Ishikawa (cell line): ENCODE data around the gene ELMO3.

Experiments used
- CEBPB ChIP-seq: IDR thresholded peaks from 2 replicates; pipeline ENCODE4 v1.6.1; 2012
- CREB1 ChIP-seq: IDR thresholded peaks from 2 replicates; pipeline ENCODE4 v1.6.1; 2012; ENCODE audit warnings: low read depth
- EGR1 ChIP-seq: IDR thresholded peaks from 2 replicates; pipeline ENCODE4 v1.6.1; 2012
- EP300 ChIP-seq: IDR thresholded peaks from 2 replicates; pipeline ENCODE4 v1.6.1; 2012; ENCODE audit warnings: borderline replicate concordance
- FOXM1 ChIP-seq: IDR thresholded peaks from 2 replicates; pipeline ENCODE4 v1.6.1; 2012; ENCODE audit warnings: low read depth, borderline replicate concordance
- MAX ChIP-seq: IDR thresholded peaks from 2 replicates; pipeline ENCODE4 v1.6.1; 2012
- NFIC ChIP-seq: IDR thresholded peaks from 2 replicates; pipeline ENCODE4 v1.6.1; 2012
- RAD21 ChIP-seq: IDR thresholded peaks from 2 replicates; pipeline ENCODE4 v1.6.1; 2012; ENCODE audit warnings: low read depth
- TAF1 ChIP-seq: IDR thresholded peaks from 2 replicates; pipeline ENCODE4 v1.6.1; 2012; ENCODE audit warnings: low read depth, mild to moderate bottlenecking
- TCF12 ChIP-seq: IDR thresholded peaks from 2 replicates; pipeline ENCODE4 v1.6.1; 2012; ENCODE audit warnings: low read depth
- TEAD4 ChIP-seq: IDR thresholded peaks from 2 replicates; pipeline ENCODE4 v1.6.1; 2012
- USF1 ChIP-seq: IDR thresholded peaks from 2 replicates; pipeline ENCODE4 v1.6.1; 2012
- YY1 ChIP-seq: IDR thresholded peaks from 2 replicates; pipeline ENCODE4 v1.6.1; 2012; ENCODE audit warnings: low read depth
- ZBTB7A ChIP-seq: IDR thresholded peaks from 2 replicates; pipeline ENCODE4 v1.6.1; 2012; ENCODE audit warnings: low read depth
- TF ChIP-seq, protein P1 (sequence below): IDR thresholded peaks from 2 replicates; pipeline ENCODE4 v1.6.1; 2012; ENCODE audit warnings: low read depth, mild to moderate bottlenecking

ELMO3 gene

GRCh38 chr16:67199011-67199807 is at the start of gene ELMO3:
Gene ELMO3, plus strand, starts transcription at chr16:67199131. Its CDS starts 196 bp downstream, at chr16:67199327.
- TF ChIP-seq CREB1 (no peak), EP300 (0 out of 2 replicates have a peak, but pooled peaks have one; percentile 20), USF1 (0 out of 2 replicates have a peak, but pooled peaks have one; percentile 13), YY1 (no peak), NFIC (no peak), RAD21 (peak; percentile 7; the same call in 1 of the 2 replicates), CEBPB (no peak), FOXM1 (no peak), TEAD4 (no peak), ZBTB7A (no peak), TCF12 (peak; percentile 53; the same call in 1 of the 2 replicates), MAX (peak; percentile 37), EGR1 (no peak), TAF1 (peak; percentile 44; the same call in 1 of the 2 replicates)
- TF ChIP-seq, protein P1, sequence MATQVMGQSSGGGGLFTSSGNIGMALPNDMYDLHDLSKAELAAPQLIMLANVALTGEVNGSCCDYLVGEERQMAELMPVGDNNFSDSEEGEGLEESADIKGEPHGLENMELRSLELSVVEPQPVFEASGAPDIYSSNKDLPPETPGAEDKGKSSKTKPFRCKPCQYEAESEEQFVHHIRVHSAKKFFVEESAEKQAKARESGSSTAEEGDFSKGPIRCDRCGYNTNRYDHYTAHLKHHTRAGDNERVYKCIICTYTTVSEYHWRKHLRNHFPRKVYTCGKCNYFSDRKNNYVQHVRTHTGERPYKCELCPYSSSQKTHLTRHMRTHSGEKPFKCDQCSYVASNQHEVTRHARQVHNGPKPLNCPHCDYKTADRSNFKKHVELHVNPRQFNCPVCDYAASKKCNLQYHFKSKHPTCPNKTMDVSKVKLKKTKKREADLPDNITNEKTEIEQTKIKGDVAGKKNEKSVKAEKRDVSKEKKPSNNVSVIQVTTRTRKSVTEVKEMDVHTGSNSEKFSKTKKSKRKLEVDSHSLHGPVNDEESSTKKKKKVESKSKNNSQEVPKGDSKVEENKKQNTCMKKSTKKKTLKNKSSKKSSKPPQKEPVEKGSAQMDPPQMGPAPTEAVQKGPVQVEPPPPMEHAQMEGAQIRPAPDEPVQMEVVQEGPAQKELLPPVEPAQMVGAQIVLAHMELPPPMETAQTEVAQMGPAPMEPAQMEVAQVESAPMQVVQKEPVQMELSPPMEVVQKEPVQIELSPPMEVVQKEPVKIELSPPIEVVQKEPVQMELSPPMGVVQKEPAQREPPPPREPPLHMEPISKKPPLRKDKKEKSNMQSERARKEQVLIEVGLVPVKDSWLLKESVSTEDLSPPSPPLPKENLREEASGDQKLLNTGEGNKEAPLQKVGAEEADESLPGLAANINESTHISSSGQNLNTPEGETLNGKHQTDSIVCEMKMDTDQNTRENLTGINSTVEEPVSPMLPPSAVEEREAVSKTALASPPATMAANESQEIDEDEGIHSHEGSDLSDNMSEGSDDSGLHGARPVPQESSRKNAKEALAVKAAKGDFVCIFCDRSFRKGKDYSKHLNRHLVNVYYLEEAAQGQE: no peak

- no peak for TF ChIP-seq CREB1
- TF ChIP-seq EGR1: no peak
- no peak for TF ChIP-seq CEBPB
- no peak for TF ChIP-seq USF1
- TF ChIP-seq EP300: no peak
- TF ChIP-seq TEAD4: no peak
- TF ChIP-seq FOXM1: no peak
- TF ChIP-seq, protein P1: no peak
- TF ChIP-seq TCF12: no peak
- no peak for TF ChIP-seq TAF1
- no peak for TF ChIP-seq RAD21
- TF ChIP-seq NFIC: no peak
- no peak for TF ChIP-seq YY1
These were observed 49.5 kb upstream of the ELMO3 start for GRCh38 chr16:67149276-67150046.

- TF ChIP-seq NFIC (no peak), EGR1 (peak; percentile 42; the same call in 1 of the 2 replicates), MAX (peak; percentile 25; the same call in 1 of the 2 replicates), ZBTB7A (peak; percentile 93), FOXM1 (no peak)
These were observed 48.7 kb upstream of the ELMO3 start for GRCh38 chr16:67150047-67150832.

- no peak for TF ChIP-seq CREB1
- TF ChIP-seq CEBPB: no peak
- TF ChIP-seq TCF12: no peak; the same call in 1 of the 2 replicates
- peak; percentile 6; the same call in 1 of the 2 replicates for TF ChIP-seq NFIC
- no peak for TF ChIP-seq EGR1
- TF ChIP-seq ZBTB7A: no peak
- TF ChIP-seq TAF1: peak; percentile 62
- peak; percentile 98 for TF ChIP-seq USF1
- no peak for TF ChIP-seq FOXM1
- peak; percentile 80 for TF ChIP-seq YY1
- TF ChIP-seq MAX: peak; percentile 85
These were observed 48.0 kb upstream of the ELMO3 start, which contains the start of gene B3GNT9 for GRCh38 chr16:67150833-67151396. Gene B3GNT9, minus strand, starts transcription at chr16:67150998. Its CDS starts 513 bp downstream, at chr16:67150485.
